ENCODE data around the gene MBD2. TPM values are rescaled to one million over a fixed set of nuclear protein-coding genes. Genes with fewer than 3 reads are reported as not detected.

MBD2 gene
- total and polyA plus RNA-seq, 4 donors: 9.2 to 16.2 (median 11.4) TPM

GRCh38 chr18:54239091-54239490 lies 14.6 kb upstream of the MBD2 start:
- Histone ChIP-seq H3K27me3 (ENCODE audit: control insufficient read depth in 4 of 4, insufficient read depth in 4 of 4, low read length in 3 of 4) (no peaks in the 10 kb centered on the region), H3K4me1 (ENCODE audit: control insufficient read depth in 4 of 4, insufficient read depth in 4 of 4, low read length in 3 of 4) (peaks cover 0 to 8% (median 7%) of the 10 kb centered on the region in 4 donors), H3K9ac (ENCODE audit: low read depth in 1 of 2, low read length in 2 of 2) (no peak overlapping the region), H3K4me3 (ENCODE audit: low read depth in 1 of 3, low read length in 3 of 3) (no peak overlapping the region), H3K9me3 (ENCODE audit: control insufficient read depth in 4 of 4, low read length in 3 of 4) (no peaks in the 10 kb centered on the region), H3K27ac (ENCODE audit: low read depth in 1 of 2, low read length in 2 of 2) (no peak overlapping the region), H3K36me3 (ENCODE audit: control insufficient read depth in 4 of 4, insufficient read depth in 3 of 4, low read depth in 1 of 4, low read length in 3 of 4) (no peaks in the 10 kb centered on the region)
- 84% methylated on average over 2 of the region's 2 CpGs for WGBS
- no peak for TF ChIP-seq ATF3 (IDR thresholded peaks at IDR 0.05)
- TF ChIP-seq FOXA2 (IDR thresholded peaks at IDR 0.05): no peak
- no peak for TF ChIP-seq MAX (IDR thresholded peaks at IDR 0.05)
- no peak for TF ChIP-seq EGR1 (IDR thresholded peaks at IDR 0.05; ENCODE audit: low read depth in 2 of 2)
- no peak for TF ChIP-seq HNF4G (IDR thresholded peaks at IDR 0.05)
- no peak for TF ChIP-seq GABPA (IDR thresholded peaks at IDR 0.05 in 1 of 2, conservative IDR thresholded peaks at IDR 0.05 in 1 of 2)
- no peak for TF ChIP-seq TAF1 (conservative IDR thresholded peaks at IDR 0.05)
- TF ChIP-seq YY1 (IDR thresholded peaks at IDR 0.05): no peak
- TF ChIP-seq ZBTB33 (IDR thresholded peaks at IDR 0.05): no peak
- TF ChIP-seq, protein P1, sequence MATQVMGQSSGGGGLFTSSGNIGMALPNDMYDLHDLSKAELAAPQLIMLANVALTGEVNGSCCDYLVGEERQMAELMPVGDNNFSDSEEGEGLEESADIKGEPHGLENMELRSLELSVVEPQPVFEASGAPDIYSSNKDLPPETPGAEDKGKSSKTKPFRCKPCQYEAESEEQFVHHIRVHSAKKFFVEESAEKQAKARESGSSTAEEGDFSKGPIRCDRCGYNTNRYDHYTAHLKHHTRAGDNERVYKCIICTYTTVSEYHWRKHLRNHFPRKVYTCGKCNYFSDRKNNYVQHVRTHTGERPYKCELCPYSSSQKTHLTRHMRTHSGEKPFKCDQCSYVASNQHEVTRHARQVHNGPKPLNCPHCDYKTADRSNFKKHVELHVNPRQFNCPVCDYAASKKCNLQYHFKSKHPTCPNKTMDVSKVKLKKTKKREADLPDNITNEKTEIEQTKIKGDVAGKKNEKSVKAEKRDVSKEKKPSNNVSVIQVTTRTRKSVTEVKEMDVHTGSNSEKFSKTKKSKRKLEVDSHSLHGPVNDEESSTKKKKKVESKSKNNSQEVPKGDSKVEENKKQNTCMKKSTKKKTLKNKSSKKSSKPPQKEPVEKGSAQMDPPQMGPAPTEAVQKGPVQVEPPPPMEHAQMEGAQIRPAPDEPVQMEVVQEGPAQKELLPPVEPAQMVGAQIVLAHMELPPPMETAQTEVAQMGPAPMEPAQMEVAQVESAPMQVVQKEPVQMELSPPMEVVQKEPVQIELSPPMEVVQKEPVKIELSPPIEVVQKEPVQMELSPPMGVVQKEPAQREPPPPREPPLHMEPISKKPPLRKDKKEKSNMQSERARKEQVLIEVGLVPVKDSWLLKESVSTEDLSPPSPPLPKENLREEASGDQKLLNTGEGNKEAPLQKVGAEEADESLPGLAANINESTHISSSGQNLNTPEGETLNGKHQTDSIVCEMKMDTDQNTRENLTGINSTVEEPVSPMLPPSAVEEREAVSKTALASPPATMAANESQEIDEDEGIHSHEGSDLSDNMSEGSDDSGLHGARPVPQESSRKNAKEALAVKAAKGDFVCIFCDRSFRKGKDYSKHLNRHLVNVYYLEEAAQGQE (IDR thresholded peaks at IDR 0.05): no peak
- no peak for TF ChIP-seq SP1 (IDR thresholded peaks at IDR 0.05)
- no peak for TF ChIP-seq HNF4A (conservative IDR thresholded peaks at IDR 0.05)
- TF ChIP-seq RAD21 (IDR thresholded peaks at IDR 0.05): no peak
- TF ChIP-seq JUND (IDR thresholded peaks at IDR 0.05): no peak
- no peak for TF ChIP-seq NR2F2 (IDR thresholded peaks at IDR 0.05)
- no peak for TF ChIP-seq FOXA1 (IDR thresholded peaks at IDR 0.05)
- no peak for TF ChIP-seq RXRA (IDR thresholded peaks at IDR 0.05)
- TF ChIP-seq, protein P2, sequence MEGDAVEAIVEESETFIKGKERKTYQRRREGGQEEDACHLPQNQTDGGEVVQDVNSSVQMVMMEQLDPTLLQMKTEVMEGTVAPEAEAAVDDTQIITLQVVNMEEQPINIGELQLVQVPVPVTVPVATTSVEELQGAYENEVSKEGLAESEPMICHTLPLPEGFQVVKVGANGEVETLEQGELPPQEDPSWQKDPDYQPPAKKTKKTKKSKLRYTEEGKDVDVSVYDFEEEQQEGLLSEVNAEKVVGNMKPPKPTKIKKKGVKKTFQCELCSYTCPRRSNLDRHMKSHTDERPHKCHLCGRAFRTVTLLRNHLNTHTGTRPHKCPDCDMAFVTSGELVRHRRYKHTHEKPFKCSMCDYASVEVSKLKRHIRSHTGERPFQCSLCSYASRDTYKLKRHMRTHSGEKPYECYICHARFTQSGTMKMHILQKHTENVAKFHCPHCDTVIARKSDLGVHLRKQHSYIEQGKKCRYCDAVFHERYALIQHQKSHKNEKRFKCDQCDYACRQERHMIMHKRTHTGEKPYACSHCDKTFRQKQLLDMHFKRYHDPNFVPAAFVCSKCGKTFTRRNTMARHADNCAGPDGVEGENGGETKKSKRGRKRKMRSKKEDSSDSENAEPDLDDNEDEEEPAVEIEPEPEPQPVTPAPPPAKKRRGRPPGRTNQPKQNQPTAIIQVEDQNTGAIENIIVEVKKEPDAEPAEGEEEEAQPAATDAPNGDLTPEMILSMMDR (IDR thresholded peaks at IDR 0.05; ENCODE audit: low read depth, low read length, missing input control): no peak
- no peak for DNase-seq (ENCODE audit: low spot score)

All from liver (tissue), 9 donors.